Tibial nerve (tissue), 4 donors: ENCODE data around the gene PHC2. TPM values are rescaled to one million over a fixed set of nuclear protein-coding genes. Genes with fewer than 3 reads are reported as not detected.

Experiments
- DNase-seq, 2 donors: peaks; one replicate each; pipeline ENCODE4 v3.0.0-alpha.2; 2019; ENCODE audit warnings: low spot score in 2 of 2
- H3K27ac ChIP-seq, 4 donors: fragments of 200-600 bp; sonication (generic) in 3 of 4; one replicate each; pipeline ENCODE4 v1.5.1; 2017 to 2019; ENCODE audit warnings: mild to moderate bottlenecking in 1 of 4
- H3K27me3 ChIP-seq, 2 donors: fragments of 200-600 bp; sonication (generic) in 1 of 2; one replicate each; pipeline versions ENCODE4 v1.5.1 to v1.6.0; 2017 to 2019
- H3K36me3 ChIP-seq, 3 donors: fragments of 200-600 bp; sonication (generic); one replicate each; pipeline ENCODE4 v1.5.1; 2018 to 2019
- H3K4me1 ChIP-seq, 4 donors: fragments of 200-600 bp; sonication (generic) in 3 of 4; one replicate each; pipeline ENCODE4 v1.5.1; 2017 to 2019
- H3K4me3 ChIP-seq, 4 donors: fragments of 200-600 bp; sonication (generic) in 3 of 4; one replicate each; pipeline ENCODE4 v1.5.1; 2017 to 2019; ENCODE audit warnings: mild to moderate bottlenecking in 1 of 4, moderate library complexity in 1 of 4
- H3K9me3 ChIP-seq, 4 donors: fragments of 200-600 bp; sonication (generic) in 3 of 4; one replicate each; pipeline ENCODE4 v1.5.1; 2017 to 2019
- CTCF ChIP-seq, 5 experiments: fragments of 200-600 bp in 3 of 5; fragments of 450-650 bp in 2 of 5; sonication (generic) in 3 of 5; IDR thresholded peaks; one replicate each; pipeline ENCODE4 v1.5.1; 2016 to 2019; ENCODE audit warnings: antibody characterized with exemption in 5 of 5, mild to moderate bottlenecking in 3 of 5, moderate library complexity in 2 of 5
- EP300 ChIP-seq, 2 donors: sonication (generic); formaldehyde crosslinking; IDR thresholded peaks; one replicate each; pipeline ENCODE4 v1.6.1; 2017; ENCODE audit warnings: antibody characterized with exemption in 2 of 2, mild to moderate bottlenecking in 1 of 2
- POLR2A ChIP-seq, 2 donors: fragments of 450-650 bp; IDR thresholded peaks; one replicate each; pipeline ENCODE4 v1.6.1; 2017; ENCODE audit warnings: antibody characterized with exemption in 2 of 2, mild to moderate bottlenecking in 2 of 2, moderate library complexity in 2 of 2
- WGBS, 2 donors: methylation state at CpG; one replicate each; pipeline ENCODE4 v1.1.5; 2018; 5-methylcytosine and 5-hydroxymethylcytosine counted together
- small RNA-seq: library from RNA; depleted of rRNA; stranded (forward); fragments of <200 nt; gene quantifications from one replicate; pipeline ENCODE3, GENCODE V24; 2016
- total RNA-seq, 4 donors: library from RNA; depleted of rRNA; stranded (reverse); fragments of >200 nt; gene quantifications; one replicate each; pipeline ENCODE4 v1.1.0, GENCODE V29; 2016

PHC2 gene
- total RNA-seq, 4 donors from 2014 or later, result 152 to 458 (median 204) TPM

DNA sequence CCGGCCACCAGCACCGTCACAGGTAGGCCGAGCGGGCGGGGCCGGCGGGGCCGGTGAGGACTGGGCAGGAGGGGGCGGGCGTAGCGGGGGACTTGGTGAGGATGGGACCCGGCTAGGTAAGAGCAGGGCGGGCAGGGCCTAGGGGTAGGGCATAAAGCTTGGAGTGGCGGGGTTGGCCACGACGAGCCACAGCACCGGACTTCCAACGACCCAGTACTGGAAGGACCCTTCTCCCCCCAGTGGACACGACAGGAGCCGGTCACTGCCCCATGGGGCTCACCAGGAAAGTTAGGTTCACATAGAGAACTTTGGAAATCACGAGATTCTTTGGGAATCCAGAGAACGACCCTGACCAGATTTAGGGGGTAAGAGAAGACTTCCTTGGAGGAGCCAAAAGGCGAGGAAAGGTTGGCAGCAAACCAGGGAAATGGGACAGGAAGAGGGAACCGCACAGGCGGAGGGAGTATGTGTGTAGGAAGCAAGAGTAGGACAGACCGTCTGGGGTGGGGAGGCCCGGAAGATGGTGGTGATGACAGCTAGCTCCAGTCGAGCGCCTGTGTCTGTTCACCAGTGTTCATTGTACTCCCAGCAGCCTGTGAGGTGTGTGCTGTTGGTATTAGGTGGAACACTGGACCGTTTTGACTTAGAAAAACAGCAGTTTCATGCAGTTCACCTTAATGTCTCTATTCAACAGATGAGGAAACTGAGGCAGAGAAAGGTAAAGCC lies 154.2 kb downstream of the PHC2 start:
- Histone ChIP-seq H3K27me3 (no peaks in the 10 kb centered on the region), H3K27ac (no peak overlapping the region), H3K4me1 (peaks cover 0 to 20% (median 0%) of the 10 kb centered on the region in 4 donors), H3K36me3 (peaks cover 7 to 61% (median 9%) of the 10 kb centered on the region in 3 donors), H3K9me3 (no peaks in the 10 kb centered on the region), H3K4me3 (no peak overlapping the region)
- no peak for DNase-seq
- 81 to 88% methylated on average over 14 to 30 of the region's 30 CpGs for WGBS, 2 donors
- TF ChIP-seq CTCF (IDR thresholded peaks at IDR 0.05) (no peak), EP300 (IDR thresholded peaks at IDR 0.05) (no peak), POLR2A (IDR thresholded peaks at IDR 0.05) (no peak)

DNA sequence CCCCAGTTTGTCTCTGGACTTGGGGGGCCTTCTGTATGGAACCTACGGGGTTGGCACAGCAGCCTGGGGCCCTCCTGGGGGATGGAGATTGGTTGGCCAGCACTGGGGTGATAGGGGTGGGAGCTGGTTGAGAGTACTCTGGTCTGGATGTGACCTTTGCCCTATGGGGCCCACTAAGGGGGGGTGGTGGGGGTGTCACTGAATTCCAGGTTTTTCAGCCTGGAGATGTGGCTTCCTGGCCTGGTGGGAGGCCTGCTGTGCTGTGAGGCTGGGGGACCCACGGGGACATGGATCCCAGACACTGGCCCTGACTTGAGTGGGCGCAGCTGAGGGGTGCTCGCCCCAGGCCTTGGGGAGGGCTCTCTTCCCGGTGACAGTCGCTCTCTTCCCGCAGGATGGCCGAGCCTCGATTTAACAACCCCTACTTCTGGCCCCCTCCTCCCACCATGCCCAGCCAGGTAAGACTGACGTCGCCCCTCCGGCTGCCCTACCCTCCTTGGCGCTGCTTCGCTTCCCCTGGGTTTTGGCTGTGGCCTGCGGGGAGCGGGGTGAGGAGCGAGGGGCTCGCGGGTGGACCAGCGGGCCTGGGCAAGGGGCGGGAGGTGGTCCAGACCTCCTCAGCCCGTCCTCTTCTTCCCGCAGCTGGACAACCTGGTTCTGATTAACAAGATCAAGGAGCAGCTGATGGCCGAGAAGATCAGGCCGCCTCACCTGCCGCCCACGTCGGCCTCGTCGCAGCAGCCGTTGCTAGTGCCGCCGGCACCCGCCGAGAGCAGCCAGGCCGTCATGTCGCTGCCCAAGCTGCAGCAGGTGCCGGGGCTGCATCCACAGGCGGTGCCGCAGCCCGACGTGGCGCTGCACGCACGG lies 155.0 kb downstream of the PHC2 start:
- Histone ChIP-seq H3K27ac (peak overlapping the region in 1 of 4 donors; percentile 35), H3K36me3 (peaks cover 0 to 58% (median 9%) of the 10 kb centered on the region in 3 donors), H3K4me1 (peaks cover 0 to 28% (median 1%) of the 10 kb centered on the region in 4 donors), H3K9me3 (no peaks in the 10 kb centered on the region), H3K27me3 (no peaks in the 10 kb centered on the region), H3K4me3 (no peak overlapping the region)
- DNase-seq, result no peak
- no peak for TF ChIP-seq EP300 (IDR thresholded peaks at IDR 0.05)
- no peak for TF ChIP-seq CTCF (IDR thresholded peaks at IDR 0.05)
- TF ChIP-seq POLR2A (IDR thresholded peaks at IDR 0.05), result no peak
- 92 to 94% methylated on average over 37 to 45 of the region's 45 CpGs for WGBS, 2 donors

GRCh38 chr1:33275195-33275594 lies 155.7 kb downstream of the PHC2 start:
- H3K27ac ChIP-seq, result peak overlapping the region in 1 of 4 donors; percentile 35
- H3K9me3 ChIP-seq, result no peaks in the 10 kb centered on the region
- peaks cover 0 to 36% (median 3%) of the 10 kb centered on the region in 4 donors for H3K4me1 ChIP-seq
- DNase-seq, result no peak
- H3K4me3 ChIP-seq, result no peak overlapping the region
- TF ChIP-seq EP300 (IDR thresholded peaks at IDR 0.05), result no peak
- no peak for TF ChIP-seq POLR2A (IDR thresholded peaks at IDR 0.05)
- TF ChIP-seq CTCF (IDR thresholded peaks at IDR 0.05), result no peak
- H3K27me3 ChIP-seq, result no peaks in the 10 kb centered on the region
- WGBS, 2 donors, result 64 to 72% methylated on average over 6 of the region's 6 CpGs
- peaks cover 0 to 57% (median 9%) of the 10 kb centered on the region in 3 donors for H3K36me3 ChIP-seq

DNA sequence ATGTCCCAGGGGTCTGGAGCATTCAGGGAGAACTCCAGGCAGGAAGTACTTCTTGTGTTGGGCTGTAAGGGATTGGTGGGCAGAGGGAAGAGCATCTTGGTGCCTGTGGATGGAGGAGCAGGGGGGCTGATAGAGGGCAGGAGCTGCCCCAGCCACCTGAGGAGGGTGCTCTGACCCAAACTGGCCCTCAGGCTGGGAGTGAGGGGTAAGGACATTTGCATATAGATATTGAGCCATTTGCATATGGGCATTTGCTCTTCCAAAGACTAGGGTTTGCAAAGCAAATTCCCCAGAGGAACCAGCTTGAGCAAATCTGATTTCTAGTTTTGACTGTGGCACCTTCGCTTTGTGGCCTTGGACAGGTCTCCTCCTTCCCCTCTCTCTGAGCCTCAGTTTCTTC lies 156.4 kb downstream of the PHC2 start:
- Histone ChIP-seq H3K4me1 (peaks cover 0 to 43% (median 5%) of the 10 kb centered on the region in 4 donors), H3K27me3 (no peaks in the 10 kb centered on the region), H3K27ac (no peak overlapping the region), H3K36me3 (peaks cover 0 to 56% (median 9%) of the 10 kb centered on the region in 3 donors), H3K4me3 (no peak overlapping the region), H3K9me3 (no peaks in the 10 kb centered on the region)
- no peak for TF ChIP-seq EP300 (IDR thresholded peaks at IDR 0.05)
- no peak for DNase-seq
- 95 to 100% methylated on average over 1 of the region's 1 CpG for WGBS, 2 donors

DNA sequence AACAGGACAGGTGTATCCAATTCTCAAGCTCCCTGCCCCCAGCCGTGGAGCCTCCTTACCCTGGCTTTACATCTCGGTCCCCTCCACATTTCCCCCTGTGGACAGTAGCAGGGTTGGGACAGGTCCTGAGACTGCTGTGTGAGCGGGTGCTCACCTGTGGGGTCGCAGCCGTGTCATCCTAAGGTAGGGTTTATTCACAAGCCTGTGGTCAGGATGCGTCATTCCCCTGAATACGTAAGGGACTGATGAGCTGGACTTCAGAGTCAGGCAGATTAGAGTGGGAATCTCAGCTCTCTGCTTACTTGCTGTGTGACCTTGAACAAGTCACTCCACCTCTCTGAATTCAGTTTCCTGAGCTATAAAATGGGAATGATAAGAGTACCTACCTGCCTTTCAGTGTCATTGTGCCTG lies 156.9 kb downstream of the PHC2 start:
- 80 to 82% methylated on average over 7 of the region's 7 CpGs for WGBS, 2 donors
- Histone ChIP-seq H3K4me1 (peaks cover 0 to 48% (median 9%) of the 10 kb centered on the region in 4 donors), H3K36me3 (peaks cover 0 to 51% (median 9%) of the 10 kb centered on the region in 3 donors), H3K27me3 (no peaks in the 10 kb centered on the region), H3K9me3 (no peaks in the 10 kb centered on the region), H3K4me3 (no peak overlapping the region), H3K27ac (no peak overlapping the region)
- no peak for DNase-seq
- TF ChIP-seq POLR2A (IDR thresholded peaks at IDR 0.05) (no peak), EP300 (IDR thresholded peaks at IDR 0.05) (no peak), CTCF (IDR thresholded peaks at IDR 0.05) (no peak)

Small RNA genes within 50 kb of the gene (small RNA-seq; reads per million reads assigned to genes)
- not detected for gene RN7SKP16

Other genes starting within 250 kb of the PHC2 start
- 10 to 100 TPM; 11.1 to 14.9 (median 12.2) TPM for gene TRIM62, start 249.1 kb downstream of the PHC2 start, total RNA-seq
- gene ZNF362, start 174.6 kb downstream of the PHC2 start, total RNA-seq, result 10 to 100 TPM; 14.7 to 21.8 (median 17.3) TPM
- gene A3GALT2, start 110.0 kb downstream of the PHC2 start, total RNA-seq, result under 1 TPM in 2 of 4 donors, not detected in 2; 0.42 to 0.66 TPM
- 1 to 10 TPM; 6.9 to 9.4 (median 7.8) TPM for gene ZSCAN20, start 41.5 kb upstream of the PHC2 start, total RNA-seq